Islet of Langerhans (tissue), 1 donor: ENCODE measurements around the gene TPPP2.
"Not testable (repeated sequence)": the region's sequence is repeated elsewhere in the genome, so short reads cannot be mapped to it uniquely, and the experiment has no call there.

ENCODE experiments used
- FAIRE-seq: peaks from one replicate; lab custom pipeline; 2011; peaks lifted over from hg19 to GRCh38; lab: Jason Lieb, UNC

The TPPP2 gene

GRCh38 chr14:21038441-21039422 lies 8.7 kb downstream of the TPPP2 start:
- no peak for FAIRE-seq

GRCh38 chr14:21039585-21040369 lies 9.8 kb downstream of the TPPP2 start:
- FAIRE-seq = no peak

GRCh38 chr14:21040370-21040925 lies 10.4 kb downstream of the TPPP2 start:
- no peak for FAIRE-seq

DNA sequence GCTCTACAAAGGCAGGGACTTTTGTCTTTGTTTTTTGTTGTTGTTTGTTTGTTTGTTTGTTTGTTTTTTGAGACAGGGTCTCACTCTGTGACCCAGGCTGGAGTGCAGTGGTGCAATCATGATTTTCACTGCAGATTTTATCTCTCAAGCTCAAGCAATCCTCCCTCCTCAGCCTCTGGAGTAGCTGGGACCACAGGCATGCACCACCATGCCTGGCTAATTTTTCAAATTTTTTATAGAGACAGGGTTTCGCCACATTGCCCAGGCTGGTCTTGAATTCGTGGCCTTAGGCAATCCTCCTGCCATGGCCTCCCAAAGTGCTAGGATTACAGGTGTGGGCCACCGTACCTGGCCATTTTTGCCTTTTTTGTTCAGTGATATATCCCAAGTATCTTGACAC lies 10.9 kb downstream of the TPPP2 start:
- FAIRE-seq = not testable (repeated sequence)

DNA sequence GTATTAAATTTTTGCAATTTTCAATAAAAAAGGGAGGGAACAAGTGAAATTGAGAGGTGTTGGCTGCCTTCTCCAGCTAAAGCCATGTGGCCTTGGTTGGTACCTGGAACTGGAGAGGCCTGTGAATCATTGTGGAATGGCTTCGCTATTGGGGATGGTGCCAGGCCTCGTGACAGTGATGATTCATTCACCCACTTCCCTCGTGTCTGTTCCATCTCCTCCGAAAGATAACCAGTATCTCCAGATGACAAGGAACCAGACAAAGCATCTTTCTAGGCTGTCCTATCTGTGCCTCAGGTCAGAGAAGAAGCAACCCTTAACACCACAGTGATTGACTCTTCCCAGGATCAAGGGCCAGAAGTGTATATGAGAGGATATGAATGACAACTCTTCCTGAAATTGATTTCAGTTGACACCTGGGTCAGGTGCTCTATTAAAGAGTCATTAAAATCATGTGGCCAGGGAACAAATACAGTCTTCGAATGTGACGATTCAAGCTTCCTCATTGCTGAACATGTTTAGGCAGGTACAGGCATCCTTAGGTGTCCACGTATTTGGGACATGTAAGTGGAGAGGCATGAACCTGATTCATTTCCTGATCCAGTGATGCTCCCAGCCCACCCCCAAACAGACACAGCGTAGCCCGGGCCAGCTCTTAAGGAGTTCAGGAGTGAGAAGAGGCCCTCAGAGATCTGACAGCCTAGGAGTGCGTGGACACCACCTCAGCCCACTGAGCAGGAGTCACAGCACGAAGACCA lies 11.8 kb downstream of the TPPP2 start, which contains the start of gene RNASE7:
RNASE7 (plus strand) TSS at position 687 of the 758 bp plus-strand sequence. CDS start 631 bp downstream, outside the sequence.
- FAIRE-seq = no peak

- no peak for FAIRE-seq
Measured at GRCh38 chr14:21042918-21043317, 12.9 kb downstream of the TPPP2 start.

DNA sequence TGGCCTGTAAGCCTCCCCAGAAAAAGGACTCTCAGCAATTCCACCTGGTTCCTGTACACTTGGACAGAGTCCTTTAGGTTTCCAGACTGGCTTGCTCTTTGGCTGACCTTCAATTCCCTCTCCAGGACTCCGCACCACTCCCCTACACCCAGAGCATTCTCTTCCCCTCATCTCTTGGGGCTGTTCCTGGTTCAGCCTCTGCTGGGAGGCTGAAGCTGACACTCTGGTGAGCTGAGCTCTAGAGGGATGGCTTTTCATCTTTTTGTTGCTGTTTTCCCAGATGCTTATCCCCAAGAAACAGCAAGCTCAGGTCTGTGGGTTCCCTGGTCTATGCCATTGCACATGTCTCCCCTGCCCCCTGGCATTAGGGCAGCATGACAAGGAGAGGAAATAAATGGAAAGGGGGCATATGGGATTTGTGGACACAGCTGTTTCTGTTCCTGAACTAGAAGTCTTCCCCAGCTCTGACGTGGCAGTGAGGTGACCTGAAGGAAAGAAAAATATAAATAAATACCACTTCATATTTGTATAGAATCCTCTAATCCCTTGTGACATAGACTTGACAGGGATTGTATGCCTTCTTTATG lies 13.5 kb downstream of the TPPP2 start:
- no peak for FAIRE-seq

- FAIRE-seq = no peak
Measured at GRCh38 chr14:21043974-21044618, 14.1 kb downstream of the TPPP2 start.

DNA sequence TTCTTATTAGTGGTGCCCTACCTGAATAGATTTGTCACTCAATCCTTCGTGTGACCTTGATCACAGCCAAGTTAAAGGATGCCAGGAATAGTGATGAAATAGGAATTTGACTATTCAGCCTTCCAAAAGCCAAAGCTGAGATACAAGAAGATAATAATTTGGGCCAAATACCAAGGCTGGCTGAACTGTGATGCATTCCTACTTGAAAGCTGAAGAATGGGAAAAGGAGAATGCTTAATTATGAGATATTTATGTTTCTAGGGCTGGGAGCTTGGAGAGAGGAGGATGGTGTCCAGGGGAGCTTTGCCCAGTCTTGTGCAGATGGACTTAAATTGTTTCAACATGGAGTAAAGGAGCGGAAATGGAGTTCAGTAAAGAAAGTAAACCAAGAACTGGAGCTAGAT lies 17.4 kb downstream of the TPPP2 start:
- no peak for FAIRE-seq

GRCh38 chr14:21048638-21049037 lies 18.6 kb downstream of the TPPP2 start:
- FAIRE-seq = no peak

GRCh38 chr14:21049271-21049673 lies 19.3 kb downstream of the TPPP2 start:
- FAIRE-seq = no peak

- FAIRE-seq = no peak
Measured at GRCh38 chr14:21050597-21050996, 20.6 kb downstream of the TPPP2 start.

DNA sequence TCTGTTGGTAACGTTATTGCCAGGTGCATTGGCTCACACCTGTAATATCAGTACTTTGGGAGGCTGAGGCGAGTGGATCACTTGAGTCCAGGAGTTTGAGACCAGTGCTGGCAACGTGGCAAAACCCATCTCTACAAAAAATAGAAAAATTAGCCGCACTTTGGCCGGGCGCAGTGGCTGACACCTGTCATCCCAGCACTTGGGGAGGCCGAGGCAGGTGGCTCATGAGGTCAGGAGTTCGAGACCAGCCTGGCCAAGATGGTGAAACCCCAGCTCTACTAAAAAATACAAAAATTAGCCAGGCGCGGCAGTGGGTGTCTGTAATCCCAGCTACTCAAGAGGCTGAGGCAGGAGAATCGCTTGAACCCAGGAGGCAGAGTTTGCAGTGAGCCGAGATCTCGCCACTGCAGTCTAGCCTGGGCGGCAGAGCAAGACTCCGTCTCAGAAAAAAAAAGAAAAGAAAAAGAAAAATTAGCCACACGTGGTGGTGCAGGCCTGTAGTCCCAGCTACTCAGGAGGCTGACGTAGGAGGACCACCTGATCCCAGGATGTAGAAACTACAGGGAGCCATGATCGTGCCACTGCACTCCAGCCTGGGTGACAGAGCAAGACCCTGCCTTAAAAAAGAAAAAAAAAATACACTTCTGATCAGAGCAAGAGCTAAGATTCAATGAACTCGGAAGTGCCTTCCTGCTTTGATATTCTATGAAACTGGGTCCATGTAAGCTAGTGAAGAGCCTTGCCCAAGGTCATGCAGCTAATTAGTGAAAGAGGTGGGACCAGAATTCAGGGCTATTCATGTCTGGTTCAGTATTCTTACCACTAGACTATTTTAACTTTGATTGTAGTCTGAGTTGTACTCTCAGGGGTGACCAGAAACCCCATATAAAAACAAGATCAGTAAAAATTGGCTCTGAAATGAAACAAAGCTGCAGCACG lies 23.4 kb downstream of the TPPP2 start:
- no peak for FAIRE-seq

- no peak for FAIRE-seq
Measured at GRCh38 chr14:21054123-21054767, 24.2 kb downstream of the TPPP2 start.

GRCh38 chr14:21054768-21055145 lies 24.7 kb downstream of the TPPP2 start:
- FAIRE-seq = no peak

GRCh38 chr14:21055432-21056117 lies 25.6 kb downstream of the TPPP2 start:
- FAIRE-seq = no peak

- FAIRE-seq = no peak
Measured at GRCh38 chr14:21056520-21057163, 26.6 kb downstream of the TPPP2 start.
